Measurements from ENCODE around the gene TMEM132E. TPM values are rescaled to one million over a fixed set of nuclear protein-coding genes. Genes with fewer than 3 reads are reported as not detected.

TMEM132E gene
- total and polyA plus RNA-seq, 10 of the 15 experiments (the other 5 are each of a cell fraction or from before 2014, with no cell fraction given), result not detected

DNA sequence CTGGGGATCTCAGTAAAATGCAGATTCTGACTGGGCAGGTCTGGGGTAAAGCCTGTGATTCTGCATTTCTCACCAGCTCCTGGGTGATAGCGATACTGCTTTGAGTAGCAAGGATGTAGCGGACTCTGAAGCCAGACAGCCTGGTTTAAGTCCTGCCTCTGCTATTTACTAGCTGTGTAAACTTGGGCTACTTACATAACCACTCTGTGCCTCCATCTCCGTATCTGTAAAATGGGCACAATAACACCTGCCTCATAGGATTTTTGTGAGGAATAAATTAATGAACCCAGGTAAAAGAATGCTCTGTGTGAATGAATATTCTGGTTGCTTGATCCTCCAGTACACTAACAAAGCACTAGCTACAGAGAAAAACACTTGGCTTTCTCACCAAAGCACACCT lies 54.4 kb downstream of the TMEM132E start (continued):
- TF ChIP-seq, protein P1, sequence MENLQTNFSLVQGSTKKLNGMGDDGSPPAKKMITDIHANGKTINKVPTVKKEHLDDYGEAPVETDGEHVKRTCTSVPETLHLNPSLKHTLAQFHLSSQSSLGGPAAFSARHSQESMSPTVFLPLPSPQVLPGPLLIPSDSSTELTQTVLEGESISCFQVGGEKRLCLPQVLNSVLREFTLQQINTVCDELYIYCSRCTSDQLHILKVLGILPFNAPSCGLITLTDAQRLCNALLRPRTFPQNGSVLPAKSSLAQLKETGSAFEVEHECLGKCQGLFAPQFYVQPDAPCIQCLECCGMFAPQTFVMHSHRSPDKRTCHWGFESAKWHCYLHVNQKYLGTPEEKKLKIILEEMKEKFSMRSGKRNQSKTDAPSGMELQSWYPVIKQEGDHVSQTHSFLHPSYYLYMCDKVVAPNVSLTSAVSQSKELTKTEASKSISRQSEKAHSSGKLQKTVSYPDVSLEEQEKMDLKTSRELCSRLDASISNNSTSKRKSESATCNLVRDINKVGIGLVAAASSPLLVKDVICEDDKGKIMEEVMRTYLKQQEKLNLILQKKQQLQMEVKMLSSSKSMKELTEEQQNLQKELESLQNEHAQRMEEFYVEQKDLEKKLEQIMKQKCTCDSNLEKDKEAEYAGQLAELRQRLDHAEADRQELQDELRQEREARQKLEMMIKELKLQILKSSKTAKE (IDR thresholded peaks at IDR 0.05; ENCODE audit: low read depth, poor library complexity, severe bottlenecking), result no peak
- no peak for TF ChIP-seq NFYB (IDR thresholded peaks at IDR 0.05; ENCODE audit: insufficient read depth, low read depth, low read length)
- TF ChIP-seq SIX5 (IDR thresholded peaks at IDR 0.05; ENCODE audit: low read depth, low read length, severe bottlenecking), result no peak

DNA sequence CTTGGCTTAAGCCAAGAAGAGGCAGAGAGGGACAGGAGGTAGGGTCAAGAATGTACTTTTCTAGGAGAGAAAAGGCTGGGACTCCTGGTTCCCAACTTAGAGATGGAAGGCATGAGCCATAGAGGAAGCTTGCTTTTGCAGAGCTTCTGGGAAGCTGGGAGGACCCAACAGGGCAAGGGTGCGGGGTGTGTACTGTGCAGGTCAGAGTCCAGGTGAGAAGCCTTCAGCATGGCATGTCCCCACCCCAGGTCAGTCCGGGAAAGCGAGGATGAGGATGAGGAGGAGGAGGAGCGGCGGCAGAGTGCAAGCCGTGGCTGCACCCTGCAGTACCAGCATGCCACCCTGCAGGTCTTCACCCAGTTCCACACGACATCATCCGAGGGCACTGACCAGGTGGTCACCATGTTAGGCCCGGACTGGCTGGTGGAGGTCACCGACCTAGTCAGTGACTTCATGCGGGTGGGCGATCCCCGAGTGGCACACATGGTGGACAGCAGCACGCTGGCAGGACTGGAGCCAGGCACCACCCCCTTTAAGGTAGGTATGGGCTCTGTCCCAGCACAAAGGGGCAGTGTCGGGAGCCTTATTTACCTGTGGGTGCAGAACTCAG lies 55.3 kb downstream of the TMEM132E start:
- no peaks in the 10 kb centered on the region for H3K4me1 ChIP-seq (ENCODE audit: control insufficient read depth, insufficient read depth, low read length)
- no peaks in the 10 kb centered on the region for H3K36me3 ChIP-seq (ENCODE audit: control insufficient read depth in 2 of 2, insufficient read depth in 2 of 2, low read length in 1 of 2)
- H3K9me3 ChIP-seq (replicated peaks; ENCODE audit: control insufficient read depth, insufficient read depth, low read length), result no peaks in the 10 kb centered on the region
- in situ Hi-C loops (cut with MboI) (loop anchor here (5.0 kb wide), 1 partner anchor 212 kb away; no protein-coding TSS in a partner anchor), intact Hi-C loops (cut with micrococcal nuclease; ENCODE audit: unreplicated experiment) (no loop called here)
- no TSS peak for BruUV-seq (replicated peaks)
- no peak overlapping the region for H3K4me3 ChIP-seq
- no peak overlapping the region for H3K9ac ChIP-seq (ENCODE audit: control insufficient read depth, insufficient read depth, low read length)
- peaks cover 0 to 7% of the 10 kb centered on the region in 2 experiments; a peak in 3 of 4 replicates for H3K27me3 ChIP-seq (replicated peaks in 1 of 2; ENCODE audit: control insufficient read depth in 2 of 2, insufficient read depth in 2 of 2, low read length in 1 of 2)
- DNase-seq (ENCODE audit: low read depth, low spot score) (no peak), FAIRE-seq (no peak), ATAC-seq (no peak)
- WGBS (ENCODE audit: insufficient coverage, insufficient replicate concordance, low lambda C conversion rate, missing lambda C conversion rate), result 29% methylated on average over 14 of the region's 15 CpGs
- no peak overlapping the region for H3K27ac ChIP-seq (ENCODE audit: control insufficient read depth, insufficient read depth)
- no peaks in the 10 kb centered on the region for H4K20me1 ChIP-seq (ENCODE audit: control insufficient read depth, insufficient read depth)
- no peak overlapping the region for H2AFZ ChIP-seq (ENCODE audit: control insufficient read depth, low read depth, low read length)
- H3K79me2 ChIP-seq (ENCODE audit: control insufficient read depth, insufficient read depth, low read length), result no peaks in the 10 kb centered on the region
- SMC1A ChIA-PET (ENCODE audit: uncharacterized antibody, unreplicated experiment), result no interaction called here
- CTCF ChIA-PET, result no interaction called here
- no peak overlapping the region for H3K4me2 ChIP-seq (ENCODE audit: control insufficient read depth, insufficient read depth)
- POLR2A ChIA-PET, result no interaction called here
- RAD21 ChIA-PET (ENCODE audit: unreplicated experiment), result no interaction called here
- TF ChIP-seq, protein P2, sequence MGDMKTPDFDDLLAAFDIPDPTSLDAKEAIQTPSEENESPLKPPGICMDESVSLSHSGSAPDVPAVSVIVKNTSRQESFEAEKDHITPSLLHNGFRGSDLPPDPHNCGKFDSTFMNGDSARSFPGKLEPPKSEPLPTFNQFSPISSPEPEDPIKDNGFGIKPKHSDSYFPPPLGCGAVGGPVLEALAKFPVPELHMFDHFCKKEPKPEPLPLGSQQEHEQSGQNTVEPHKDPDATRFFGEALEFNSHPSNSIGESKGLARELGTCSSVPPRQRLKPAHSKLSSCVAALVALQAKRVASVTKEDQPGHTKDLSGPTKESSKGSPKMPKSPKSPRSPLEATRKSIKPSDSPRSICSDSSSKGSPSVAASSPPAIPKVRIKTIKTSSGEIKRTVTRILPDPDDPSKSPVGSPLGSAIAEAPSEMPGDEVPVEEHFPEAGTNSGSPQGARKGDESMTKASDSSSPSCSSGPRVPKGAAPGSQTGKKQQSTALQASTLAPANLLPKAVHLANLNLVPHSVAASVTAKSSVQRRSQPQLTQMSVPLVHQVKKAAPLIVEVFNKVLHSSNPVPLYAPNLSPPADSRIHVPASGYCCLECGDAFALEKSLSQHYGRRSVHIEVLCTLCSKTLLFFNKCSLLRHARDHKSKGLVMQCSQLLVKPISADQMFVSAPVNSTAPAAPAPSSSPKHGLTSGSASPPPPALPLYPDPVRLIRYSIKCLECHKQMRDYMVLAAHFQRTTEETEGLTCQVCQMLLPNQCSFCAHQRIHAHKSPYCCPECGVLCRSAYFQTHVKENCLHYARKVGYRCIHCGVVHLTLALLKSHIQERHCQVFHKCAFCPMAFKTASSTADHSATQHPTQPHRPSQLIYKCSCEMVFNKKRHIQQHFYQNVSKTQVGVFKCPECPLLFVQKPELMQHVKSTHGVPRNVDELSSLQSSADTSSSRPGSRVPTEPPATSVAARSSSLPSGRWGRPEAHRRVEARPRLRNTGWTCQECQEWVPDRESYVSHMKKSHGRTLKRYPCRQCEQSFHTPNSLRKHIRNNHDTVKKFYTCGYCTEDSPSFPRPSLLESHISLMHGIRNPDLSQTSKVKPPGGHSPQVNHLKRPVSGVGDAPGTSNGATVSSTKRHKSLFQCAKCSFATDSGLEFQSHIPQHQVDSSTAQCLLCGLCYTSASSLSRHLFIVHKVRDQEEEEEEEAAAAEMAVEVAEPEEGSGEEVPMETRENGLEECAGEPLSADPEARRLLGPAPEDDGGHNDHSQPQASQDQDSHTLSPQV (IDR thresholded peaks at IDR 0.05), result no peak
- TF ChIP-seq, protein P1 (IDR thresholded peaks at IDR 0.05; ENCODE audit: low read depth, poor library complexity, severe bottlenecking), result no peak
- TF ChIP-seq ZNF207 (IDR thresholded peaks at IDR 0.05; ENCODE audit: borderline replicate concordance) (no peak), SRF (IDR thresholded peaks at IDR 0.05; ENCODE audit: low read depth in 2 of 2, low read length in 2 of 2) (no peak)
- TF ChIP-seq, protein P3, sequence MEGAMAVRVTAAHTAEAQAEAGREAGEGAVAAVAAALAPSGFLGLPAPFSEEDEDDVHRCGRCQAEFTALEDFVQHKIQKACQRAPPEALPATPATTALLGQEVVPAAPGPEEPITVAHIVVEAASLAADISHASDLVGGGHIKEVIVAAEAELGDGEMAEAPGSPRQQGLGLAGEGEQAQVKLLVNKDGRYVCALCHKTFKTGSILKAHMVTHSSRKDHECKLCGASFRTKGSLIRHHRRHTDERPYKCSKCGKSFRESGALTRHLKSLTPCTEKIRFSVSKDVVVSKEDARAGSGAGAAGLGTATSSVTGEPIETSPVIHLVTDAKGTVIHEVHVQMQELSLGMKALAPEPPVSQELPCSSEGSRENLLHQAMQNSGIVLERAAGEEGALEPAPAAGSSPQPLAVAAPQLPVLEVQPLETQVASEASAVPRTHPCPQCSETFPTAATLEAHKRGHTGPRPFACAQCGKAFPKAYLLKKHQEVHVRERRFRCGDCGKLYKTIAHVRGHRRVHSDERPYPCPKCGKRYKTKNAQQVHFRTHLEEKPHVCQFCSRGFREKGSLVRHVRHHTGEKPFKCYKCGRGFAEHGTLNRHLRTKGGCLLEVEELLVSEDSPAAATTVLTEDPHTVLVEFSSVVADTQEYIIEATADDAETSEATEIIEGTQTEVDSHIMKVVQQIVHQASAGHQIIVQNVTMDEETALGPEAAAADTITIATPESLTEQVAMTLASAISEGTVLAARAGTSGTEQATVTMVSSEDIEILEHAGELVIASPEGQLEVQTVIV (IDR thresholded peaks at IDR 0.05; ENCODE audit: borderline replicate concordance, partially characterized antibody), result no peak
- TF ChIP-seq, protein P4, sequence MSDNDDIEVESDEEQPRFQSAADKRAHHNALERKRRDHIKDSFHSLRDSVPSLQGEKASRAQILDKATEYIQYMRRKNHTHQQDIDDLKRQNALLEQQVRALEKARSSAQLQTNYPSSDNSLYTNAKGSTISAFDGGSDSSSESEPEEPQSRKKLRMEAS (IDR thresholded peaks at IDR 0.05; ENCODE audit: low read depth, low read length), result no peak

All from GM12878 (cell line).